HEK293 (cell line): ENCODE measurements around the gene CELF1.
A peak's percentile ranks its signal among the peaks of the same experiment; 100 is the strongest.

Source experiments
- CTCF ChIA-PET: fragments of 350-600 bp; formaldehyde crosslinking; extraction: SDS; loops from one replicate; lab custom pipeline; 2021; ENCODE audit warnings: antibody characterized with exemption; lab: Yijun Ruan, JAX
- POLR2A ChIA-PET: fragments of 300-600 bp; formaldehyde crosslinking; extraction: SDS; loops from one replicate; lab custom pipeline; 2020; ENCODE audit warnings: antibody characterized with exemption, inconsistent platforms; lab: Yijun Ruan, JAX
- H3K27ac ChIP-seq: fragments of 200-500 bp; sonication (Bioruptor generic); 2 replicates; pipeline ENCODE4 v1.5.1; 2014; ENCODE audit warnings: low read depth, low read length, control low read depth, inconsistent platforms; ENCODE audit errors: extremely low read depth
- H3K36me3 ChIP-seq, 2 experiments: fragments of 200-500 bp in 1 of 2; sonication (Bioruptor generic) in 1 of 2; 1 replicate in 1 of 2; 2 replicates in 1 of 2; pipeline ENCODE4 v1.5.1; 2014 to 2017; ENCODE audit warnings: inconsistent platforms in 2 of 2, low read length in 2 of 2; ENCODE audit not compliant: control insufficient read depth in 2 of 2, insufficient read depth in 1 of 2
- H3K4me1 ChIP-seq: fragments of 200-500 bp; sonication (Bioruptor generic); 2 replicates; pipeline ENCODE4 v1.5.1; 2014; ENCODE audit warnings: mild to moderate bottlenecking, low read length, inconsistent platforms; ENCODE audit not compliant: control insufficient read depth, insufficient read depth
- H3K4me3 ChIP-seq: 2 replicates; pipeline ENCODE4 v1.5.1; 2011; ENCODE audit warnings: low read depth, mild to moderate bottlenecking, control low read depth, low read length, moderate library complexity
- H3K9me3 ChIP-seq: fragments of 200-500 bp; sonication (Bioruptor generic); 2 replicates; pipeline ENCODE4 v1.5.1; 2014; ENCODE audit warnings: low read depth, low read length, inconsistent platforms; ENCODE audit not compliant: control insufficient read depth, insufficient read depth
- INSM2 ChIP-seq: fragments of 450-650 bp; formaldehyde crosslinking; IDR thresholded peaks from 2 replicates; pipeline ENCODE4 v1.5.1; 2016; ENCODE audit warnings: missing biosample characterization, missing genetic modification characterization
- KLF10 ChIP-seq: fragments of 450-650 bp; IDR thresholded peaks from 2 replicates; pipeline ENCODE4 v1.5.1; 2018; ENCODE audit warnings: missing biosample characterization, mild to moderate bottlenecking, missing genetic modification characterization
- MEIS1 ChIP-seq: sonication (generic); formaldehyde crosslinking; IDR thresholded peaks from 2 replicates; pipeline ENCODE4 v1.8.1; 2022; ENCODE audit warnings: missing genetic modification reagents, mild to moderate bottlenecking, borderline replicate concordance
- PATZ1 ChIP-seq: fragments of 450-650 bp; formaldehyde crosslinking; IDR thresholded peaks from 2 replicates; pipeline ENCODE4 v1.5.1; 2016; ENCODE audit warnings: missing biosample characterization, missing genetic modification characterization
- PRDM6 ChIP-seq: fragments of 450-650 bp; formaldehyde crosslinking; IDR thresholded peaks from 2 replicates; pipeline ENCODE4 v1.5.1; 2017; ENCODE audit warnings: missing biosample characterization, missing genetic modification characterization
- SCRT1 ChIP-seq: fragments of 450-650 bp; formaldehyde crosslinking; IDR thresholded peaks from 2 replicates; pipeline ENCODE4 v1.5.1; 2016; ENCODE audit warnings: missing biosample characterization, missing genetic modification characterization, borderline replicate concordance
- SCRT2 ChIP-seq: fragments of 450-650 bp; formaldehyde crosslinking; IDR thresholded peaks from 2 replicates; pipeline ENCODE4 v1.5.1; 2016; ENCODE audit warnings: missing biosample characterization, missing genetic modification characterization
- TRIM28 ChIP-seq: IDR thresholded peaks from 2 replicates; pipeline ENCODE4 v1.6.1; 2011; ENCODE audit warnings: low read length, control low read depth, borderline replicate concordance
- ZEB2 ChIP-seq: fragments of 450-650 bp; formaldehyde crosslinking; IDR thresholded peaks from 2 replicates; pipeline ENCODE4 v1.5.1; 2016; ENCODE audit warnings: missing biosample characterization, missing genetic modification characterization
- ZFP37 ChIP-seq: fragments of 450-650 bp; formaldehyde crosslinking; IDR thresholded peaks from 2 replicates; pipeline ENCODE4 v1.5.1; 2016; ENCODE audit warnings: missing biosample characterization, missing genetic modification characterization
- ZFP69B ChIP-seq: fragments of 450-650 bp; formaldehyde crosslinking; IDR thresholded peaks from 2 replicates; pipeline ENCODE4 v1.5.1; 2016; ENCODE audit warnings: missing biosample characterization, missing genetic modification characterization
- ZNF19 ChIP-seq: fragments of 450-650 bp; formaldehyde crosslinking; IDR thresholded peaks from 2 replicates; pipeline ENCODE4; 2016; ENCODE audit warnings: missing biosample characterization, missing genetic modification characterization, low read depth
- ZNF354C ChIP-seq: fragments of 450-650 bp; formaldehyde crosslinking; IDR thresholded peaks from 2 replicates; pipeline ENCODE4 v1.5.1; 2016; ENCODE audit warnings: missing biosample characterization, missing genetic modification characterization, low read depth, borderline replicate concordance
- ZNF366 ChIP-seq: fragments of 450-650 bp; formaldehyde crosslinking; conservative IDR thresholded peaks from 2 replicates; pipeline ENCODE4 v1.5.1; 2016; ENCODE audit warnings: missing biosample characterization, missing genetic modification characterization
- ZNF488 ChIP-seq: fragments of 450-650 bp; formaldehyde crosslinking; IDR thresholded peaks from 2 replicates; pipeline ENCODE4 v1.5.1; 2016; ENCODE audit warnings: missing biosample characterization, missing genetic modification characterization
- ZNF555 ChIP-seq: fragments of 450-650 bp; formaldehyde crosslinking; conservative IDR thresholded peaks from 2 replicates; pipeline ENCODE4 v1.5.1; 2017; ENCODE audit warnings: missing biosample characterization, mild to moderate bottlenecking, missing genetic modification characterization, inconsistent platforms
- ZNF585B ChIP-seq: fragments of 450-650 bp; formaldehyde crosslinking; IDR thresholded peaks from 2 replicates; pipeline ENCODE4 v1.5.1; 2016; ENCODE audit warnings: missing biosample characterization, missing genetic modification characterization
- ZNF600 ChIP-seq: fragments of 450-650 bp; formaldehyde crosslinking; IDR thresholded peaks from 2 replicates; pipeline ENCODE4 v1.5.1; 2016; ENCODE audit warnings: missing biosample characterization, missing genetic modification characterization
- ZNF626 ChIP-seq: fragments of 450-650 bp; sonication (Bioruptor Pico); formaldehyde crosslinking; IDR thresholded peaks from 2 replicates; pipeline ENCODE4 v1.5.1; 2018; ENCODE audit warnings: missing biosample characterization, missing genetic modification characterization, inconsistent platforms
- ZNF629 ChIP-seq: fragments of 450-650 bp; formaldehyde crosslinking; IDR thresholded peaks from 2 replicates; pipeline ENCODE4 v1.5.1; 2017; ENCODE audit warnings: missing biosample characterization, missing genetic modification characterization
- ZNF692 ChIP-seq: fragments of 450-650 bp; formaldehyde crosslinking; IDR thresholded peaks from 2 replicates; pipeline ENCODE4 v1.5.1; 2016; ENCODE audit warnings: missing biosample characterization, missing genetic modification characterization
- ZNF747 ChIP-seq: fragments of 450-650 bp; formaldehyde crosslinking; IDR thresholded peaks from 2 replicates; pipeline ENCODE4 v1.5.1; 2016; ENCODE audit warnings: missing biosample characterization, missing genetic modification characterization
- ZNF776 ChIP-seq: fragments of 450-650 bp; formaldehyde crosslinking; IDR thresholded peaks from 2 replicates; pipeline ENCODE4 v1.5.0; 2017; ENCODE audit warnings: missing biosample characterization, missing genetic modification characterization, borderline replicate concordance
- ZNF791 ChIP-seq: fragments of 450-650 bp; formaldehyde crosslinking; IDR thresholded peaks from 2 replicates; pipeline ENCODE4 v1.5.1; 2016; ENCODE audit warnings: missing biosample characterization, missing genetic modification characterization
- ZNF843 ChIP-seq: fragments of 450-650 bp; formaldehyde crosslinking; IDR thresholded peaks from 2 replicates; pipeline ENCODE4 v1.5.1; 2016; ENCODE audit warnings: missing biosample characterization, missing genetic modification characterization
- ZSCAN23 ChIP-seq: fragments of 450-650 bp; formaldehyde crosslinking; IDR thresholded peaks from 2 replicates; pipeline ENCODE4 v1.5.1; 2016; ENCODE audit warnings: missing biosample characterization, missing genetic modification characterization
- ZSCAN30 ChIP-seq: fragments of 450-650 bp; IDR thresholded peaks from 2 replicates; pipeline ENCODE4 v1.5.1; 2018; ENCODE audit warnings: missing biosample characterization, mild to moderate bottlenecking, missing genetic modification characterization, moderate library complexity

CELF1 gene

GRCh38 chr11:47524291-47524874 is 28.5 kb downstream of the CELF1 start (continued):
- TF ChIP-seq ZNF354C (tag by site-specific recombination) (no peak), ZSCAN23 (tag by site-specific recombination) (no peak)

GRCh38 chr11:47523490-47524225 is 29.3 kb downstream of the CELF1 start:
- Histone ChIP-seq H3K4me3 (no peak overlapping the region), H3K9me3 (no peaks in the 10 kb centered on the region), H3K27ac (peak overlapping the region; percentile 27), H3K4me1 (peaks cover 18% of the 10 kb centered on the region), H3K36me3 (no peaks in the 10 kb centered on the region; a peak in 1 of 3 replicates)
- TF ChIP-seq PRDM6 (tag by site-specific recombination) (peak; percentile 36; the same call in 1 of the 2 replicates), SCRT1 (tag by site-specific recombination) (peak; percentile 89), ZSCAN30 (tag by site-specific recombination) (no peak), ZNF585B (no peak), ZFP37 (tag by site-specific recombination) (peak; percentile 28; the same call in 1 of the 2 replicates), ZNF692 (tag by site-specific recombination) (peak; percentile 86), KLF10 (tag by site-specific recombination) (no peak), ZNF19 (no peak), ZNF488 (tag by site-specific recombination) (no peak), ZNF747 (tag by site-specific recombination) (no peak), ZFP69B (tag by site-specific recombination) (peak; percentile 92), ZNF626 (tag by site-specific recombination) (no peak), ZNF555 (no peak), ZEB2 (tag by site-specific recombination) (peak; percentile 20; the same call in 1 of the 2 replicates), MEIS1 (CRISPR knock-in tag) (no peak), ZSCAN23 (tag by site-specific recombination) (0 out of 2 replicates have a peak, but pooled peaks have one; percentile 11), INSM2 (tag by site-specific recombination) (0 out of 2 replicates have a peak, but pooled peaks have one; percentile 36), ZNF843 (no peak), ZNF600 (peak; percentile 91), TRIM28 (peak; percentile 90), ZNF629 (tag by site-specific recombination) (peak; percentile 53), ZNF791 (tag by site-specific recombination) (no peak), PATZ1 (tag by site-specific recombination) (no peak), SCRT2 (tag by site-specific recombination) (peak; percentile 94), ZNF776 (no peak), ZNF366 (tag by site-specific recombination) (peak; percentile 50; the same call in 1 of the 2 replicates)
- CTCF ChIA-PET, result interaction anchor here (1.0 to 1.6 kb wide), 3 partner anchors 14 to 28 kb away, joined by 3 read pairs; no protein-coding TSS in a partner anchor
- POLR2A ChIA-PET, result no interaction called here
